Right ventricle myocardium inferior (tissue), 1 donor: Measurements from ENCODE around the gene DLGAP4. TPM values are rescaled to one million over a fixed set of nuclear protein-coding genes. Genes with fewer than 3 reads are reported as not detected.

Source experiments
- ATAC-seq: fragments of 200-7000 bp; cut with Tn5 transposase; one replicate; pipeline ENCODE4 v1.9.1; 2020; ENCODE audit warnings: mild to moderate bottlenecking, moderate library complexity
- DNase-seq: peaks from one replicate; pipeline ENCODE4 v3.0.0; 2021; ENCODE audit errors: missing footprints
- intact Hi-C: fragments of 100-400 bp; cut with DNase I; formaldehyde crosslinking; loops from one replicate; pipeline ENCODE4 v1.11.0; 2022
- total RNA-seq: library from RNA; stranded (reverse); fragmentation: NEBNext Ultra II Directional; extraction: Animal tissue kit (Norgen Biotek cat#: 25700); gene quantifications from one replicate; pipeline ENCODE4 v1.2.1, GENCODE V29; 2021
- donor health status: DM: no; HTN: yes; CAD: no; lungs with severe emphysema.

The DLGAP4 gene
- total RNA-seq, 1 donor from 2014 or later = 46.3 TPM

DNA sequence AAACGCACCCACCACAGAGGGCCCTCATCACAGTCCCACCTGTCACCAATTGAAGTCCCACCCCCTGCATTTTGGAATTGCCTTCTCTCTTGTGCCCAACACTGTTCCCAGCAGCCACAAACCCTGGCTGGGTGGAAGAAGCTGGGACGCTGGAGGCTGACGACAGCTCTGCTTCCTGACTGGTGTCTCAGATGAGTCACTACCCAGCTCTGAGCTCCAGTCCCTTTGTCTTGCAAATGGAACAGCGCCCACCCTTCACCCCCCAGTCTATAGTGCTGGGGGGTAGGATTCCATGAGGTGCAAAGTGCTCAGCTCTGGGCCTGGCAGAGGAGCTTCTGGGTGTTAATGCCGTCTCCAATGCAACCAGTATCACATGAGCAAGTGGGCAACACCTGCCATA, 85.3 kb downstream of the DLGAP4 start:
- intact Hi-C loops = no loop called here
- ATAC-seq (no peak), DNase-seq (no peak)

- intact Hi-C loops = no loop called here
- DNase-seq = no peak
- no peak for ATAC-seq
Observed at GRCh38 chr20:36391955-36392354, 85.8 kb downstream of the DLGAP4 start.

GRCh38 chr20:36392989-36393388, 86.8 kb downstream of the DLGAP4 start:
- intact Hi-C loops = no loop called here
- no peak for ATAC-seq
- DNase-seq = no peak

DNA sequence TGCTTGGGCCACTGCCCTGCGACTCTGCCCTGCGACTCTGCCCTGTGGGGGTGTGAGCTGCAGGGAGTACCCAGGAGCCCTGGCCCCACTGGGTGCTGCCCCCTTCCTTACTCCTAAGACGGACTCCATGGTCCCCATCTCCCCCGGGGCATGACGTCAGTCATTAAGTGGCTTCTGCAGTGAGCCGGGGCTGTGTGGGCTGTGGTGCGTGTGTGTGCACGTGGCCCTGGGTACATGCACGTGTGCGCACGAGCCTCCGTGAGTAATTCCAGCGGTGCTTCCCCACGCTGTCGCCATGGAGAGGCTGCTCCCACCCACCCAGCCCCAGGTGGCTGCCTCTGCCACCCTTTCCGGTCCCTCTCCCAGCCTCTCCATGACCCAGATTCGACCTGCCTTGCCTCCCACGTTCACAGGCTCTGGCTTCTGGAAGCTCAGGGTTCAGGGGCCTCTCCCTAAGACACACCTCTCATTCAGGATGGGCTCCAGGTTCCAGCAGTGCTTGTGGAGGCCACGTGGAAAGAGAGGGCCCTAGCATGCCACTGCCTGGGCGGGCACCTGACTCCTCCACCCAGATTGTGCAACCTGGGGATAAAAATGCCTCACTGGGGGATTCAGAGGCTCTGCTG, 88.3 kb downstream of the DLGAP4 start:
- intact Hi-C loops = no loop called here
- ATAC-seq = no peak
- no peak for DNase-seq

- intact Hi-C loops = no loop called here
- ATAC-seq (no peak), DNase-seq (no peak)
Observed at GRCh38 chr20:36396340-36396739, 90.2 kb downstream of the DLGAP4 start.

DNA sequence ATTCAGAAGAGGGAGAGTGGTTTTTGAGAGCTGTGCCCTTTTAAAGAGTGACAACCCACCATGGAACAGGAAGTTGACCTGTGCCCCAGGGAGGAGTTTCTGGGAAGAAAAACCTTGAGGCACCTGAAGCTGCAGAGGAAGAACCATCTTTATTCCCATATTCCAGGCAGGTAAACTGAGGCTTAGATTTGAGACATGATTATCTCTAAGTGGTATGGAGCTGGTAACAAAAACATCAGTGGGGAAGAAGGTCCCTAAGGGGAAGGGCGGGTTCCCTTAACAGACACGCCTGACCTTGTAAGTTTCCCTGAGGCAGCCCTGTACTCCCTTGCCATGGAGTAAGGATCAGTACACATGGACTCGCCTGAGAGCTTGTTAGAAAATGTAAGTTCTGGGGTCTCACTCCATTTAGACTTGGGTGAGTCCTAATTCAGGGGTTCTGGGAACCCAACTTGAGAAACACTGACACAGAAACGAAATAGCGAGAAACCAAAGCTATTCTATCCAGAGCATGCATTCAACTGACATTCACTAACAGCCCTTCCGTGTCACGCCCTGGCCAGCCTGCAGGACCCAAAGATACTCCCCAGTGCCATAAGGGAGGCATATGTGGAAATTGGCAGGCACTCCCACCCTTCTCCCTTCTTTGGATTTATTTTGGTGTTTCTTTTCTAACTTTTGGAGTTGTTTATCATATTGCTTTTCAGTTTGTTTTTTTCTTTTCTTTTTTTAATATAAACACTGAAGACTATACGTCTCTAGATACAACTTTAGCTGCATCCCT, 90.9 kb downstream of the DLGAP4 start:
- DNase-seq (no peak), ATAC-seq (no peak)
- intact Hi-C loops = no loop called here

DNA sequence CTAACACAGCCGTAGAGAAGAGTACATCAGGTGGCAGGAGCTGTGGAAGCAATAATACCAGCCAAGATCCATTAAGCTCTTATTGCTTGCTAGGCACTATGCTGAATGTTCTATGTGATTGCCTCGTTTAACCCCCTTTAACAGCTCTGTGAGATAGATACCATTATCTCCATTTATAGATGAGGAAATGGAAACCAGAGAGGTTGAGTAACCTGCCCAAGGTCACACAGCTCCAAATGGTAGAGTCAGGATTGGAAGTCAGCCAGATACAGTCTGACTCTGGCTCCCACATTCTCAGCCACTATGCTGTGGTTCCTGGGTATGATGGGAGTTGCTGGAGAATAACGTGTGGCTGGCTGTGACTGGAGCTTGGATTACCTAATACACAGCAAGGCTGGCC, 92.4 kb downstream of the DLGAP4 start:
- no peak for ATAC-seq
- intact Hi-C loops = no loop called here
- DNase-seq = no peak

DNA sequence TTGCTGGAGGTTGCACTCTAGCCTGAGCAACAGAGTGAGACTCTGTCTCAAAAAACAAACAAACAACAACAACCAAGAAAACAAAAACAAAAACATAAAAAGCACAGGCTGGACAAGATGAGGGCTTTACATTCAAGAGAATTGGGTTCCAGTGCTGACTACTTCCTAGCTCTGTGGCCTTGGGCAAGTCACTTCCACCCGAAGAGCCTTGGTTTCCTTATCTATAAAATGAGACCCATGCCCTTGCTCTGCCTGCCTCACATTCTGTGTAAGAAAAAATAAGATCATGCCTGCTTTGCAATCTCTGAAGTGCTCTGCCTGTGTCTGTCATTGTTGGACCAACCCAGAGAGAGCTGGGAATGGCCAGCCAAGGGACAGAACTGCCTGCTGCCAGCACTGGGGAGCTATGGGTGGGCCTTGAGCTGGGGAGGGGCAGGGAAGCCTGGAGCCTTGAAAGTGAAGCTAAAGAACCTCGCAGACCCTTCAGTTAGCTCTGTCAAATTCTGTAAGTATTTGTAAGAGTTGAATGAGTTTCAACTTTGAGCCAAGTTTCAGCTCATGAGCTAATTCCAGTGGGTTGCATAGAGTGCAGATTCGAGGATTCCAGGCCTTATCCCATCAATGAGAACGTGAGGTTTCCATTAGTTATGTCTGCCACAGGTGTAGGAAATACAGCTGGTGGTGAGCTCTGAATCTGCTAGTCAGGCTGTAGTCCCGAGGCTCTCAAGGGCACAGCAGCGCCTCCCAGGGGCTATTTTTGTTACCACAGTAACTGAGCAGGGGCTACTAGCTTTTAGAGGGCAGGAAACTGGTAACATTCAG, 93.2 kb downstream of the DLGAP4 start:
- DNase-seq (no peak), ATAC-seq (no peak)
- intact Hi-C loops = no loop called here

DNA sequence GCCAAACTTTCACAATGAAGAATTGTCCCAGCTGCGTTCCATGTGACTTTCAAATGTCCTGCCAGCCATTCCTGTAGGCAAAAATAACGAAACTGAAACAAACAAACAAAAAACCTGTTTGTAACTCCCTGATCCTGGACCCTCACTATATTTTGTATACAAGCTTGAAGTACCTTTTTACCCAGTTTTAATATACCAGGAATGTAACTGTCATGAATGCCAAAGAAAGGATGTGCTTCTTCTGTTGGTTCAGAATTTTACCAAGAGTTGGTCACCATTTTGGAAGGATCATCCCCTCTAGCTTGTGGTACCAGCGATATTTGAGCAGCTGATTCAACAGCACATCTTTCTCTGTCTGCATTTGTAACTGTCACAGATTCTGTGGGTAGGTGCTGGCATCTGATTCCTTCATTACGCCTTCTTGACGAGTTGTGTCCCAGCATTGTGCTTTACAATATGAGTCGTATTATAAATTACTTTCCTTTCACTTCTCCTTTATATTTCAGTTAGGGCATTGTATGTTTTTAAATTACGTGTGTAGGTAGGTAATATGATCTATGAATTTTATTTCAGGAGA, 93.9 kb downstream of the DLGAP4 start:
- no peak for DNase-seq
- intact Hi-C loops = no loop called here
- ATAC-seq = no peak

GRCh38 chr20:36400909-36401735, 95.0 kb downstream of the DLGAP4 start:
- ATAC-seq = no peak
- intact Hi-C loops = no loop called here
- DNase-seq = no peak

DNA sequence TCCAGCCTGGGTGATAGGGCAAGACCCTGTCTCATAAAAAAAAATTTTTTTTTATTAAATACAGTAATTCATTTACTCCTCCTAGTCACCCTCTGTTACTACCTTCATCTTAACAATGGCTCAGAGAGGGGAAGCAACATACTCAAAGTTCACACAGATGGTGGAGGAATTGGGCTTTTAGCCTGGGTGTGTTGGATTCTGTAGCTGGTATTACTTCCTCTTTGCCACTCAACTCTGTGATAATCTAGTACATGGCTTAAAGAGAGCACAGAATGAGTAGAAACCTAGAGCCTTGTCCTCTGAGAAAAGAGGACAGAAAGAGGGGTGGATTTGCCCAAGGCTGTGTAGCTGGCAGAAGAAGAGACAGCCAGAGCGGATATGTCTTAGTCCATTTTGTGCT, 96.6 kb downstream of the DLGAP4 start:
- intact Hi-C loops = no loop called here
- ATAC-seq (no peak), DNase-seq (no peak)

DNA sequence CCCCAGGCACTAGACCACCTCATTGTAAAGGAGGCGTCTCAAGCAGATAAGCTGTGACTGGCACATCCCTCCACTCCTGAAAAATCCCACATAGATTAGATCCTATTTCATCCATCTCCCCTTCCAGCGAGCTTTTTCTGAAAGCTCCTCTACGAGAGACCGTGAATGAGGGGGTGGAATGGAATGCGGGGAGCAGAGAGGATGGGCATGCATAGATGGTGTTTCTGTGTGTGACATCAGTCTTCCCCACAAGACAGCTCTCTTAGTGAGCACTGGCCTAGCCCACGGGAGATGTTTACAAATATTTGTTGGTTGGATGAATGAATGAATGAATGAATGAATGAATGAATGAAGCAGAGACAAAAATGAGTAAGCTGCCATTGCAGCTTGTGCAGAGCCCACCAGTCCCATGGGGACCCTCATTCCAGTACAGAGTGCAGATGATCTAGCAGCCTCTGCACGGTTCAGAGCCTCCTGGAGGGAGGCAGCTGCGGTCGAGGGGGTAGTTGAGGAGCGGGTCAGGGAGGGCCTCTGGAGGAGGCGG, 98.4 kb downstream of the DLGAP4 start:
- intact Hi-C loops = no loop called here
- ATAC-seq (no peak), DNase-seq (no peak)

GRCh38 chr20:36405255-36405654, 99.1 kb downstream of the DLGAP4 start:
- no peak for ATAC-seq
- intact Hi-C loops = no loop called here

DNA sequence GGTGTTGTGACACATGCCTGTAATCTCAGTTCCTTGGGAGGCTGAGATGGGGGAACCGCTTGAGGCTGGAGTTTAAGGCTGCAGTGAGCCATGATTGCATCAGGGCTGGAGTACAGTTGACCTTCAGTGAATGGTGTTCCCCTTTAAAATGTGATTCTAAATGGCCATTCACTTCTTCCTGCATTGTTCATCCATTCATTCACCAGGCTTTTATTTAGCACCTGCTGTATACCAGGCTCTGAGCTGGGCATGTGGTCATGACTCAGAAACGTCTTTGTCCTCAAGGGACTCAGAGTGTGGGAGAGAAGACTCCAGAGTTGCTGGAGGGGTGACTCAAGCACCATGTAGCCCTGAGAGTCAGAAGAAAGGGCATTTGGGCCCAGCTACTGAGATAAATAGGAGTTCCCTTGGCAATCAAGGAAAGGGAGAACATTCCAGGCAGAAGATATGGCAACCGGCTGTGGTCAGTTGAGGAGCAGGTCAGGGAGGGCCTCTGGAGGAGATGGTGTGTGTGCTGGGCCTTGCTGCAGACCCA, 101.1 kb downstream of the DLGAP4 start:
- intact Hi-C loops = no loop called here
- no peak for ATAC-seq
- no peak for DNase-seq

More at GRCh38 chr20:36405255-36405654, 99.1 kb downstream of the DLGAP4 start:
- no peak for DNase-seq

DNA sequence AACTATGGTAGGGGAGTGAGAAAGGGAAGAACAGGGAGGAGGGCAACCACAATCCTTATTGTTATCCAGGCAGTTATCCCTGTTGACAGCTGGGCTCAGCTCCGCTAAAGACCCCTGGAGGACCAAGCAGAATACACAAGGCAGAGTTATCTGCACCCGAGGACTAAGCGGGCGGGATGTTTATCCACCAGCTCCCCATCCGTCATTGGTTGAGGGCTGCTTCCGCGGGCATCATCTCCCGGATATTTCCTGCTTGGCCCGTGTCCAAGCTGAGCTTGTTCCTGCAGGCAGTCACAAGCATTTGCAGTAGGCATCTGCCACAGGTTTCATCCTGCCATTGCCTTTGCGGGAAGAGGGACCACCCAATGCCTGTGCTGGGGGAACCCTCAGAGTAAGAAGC, 102.1 kb downstream of the DLGAP4 start:
- no peak for DNase-seq
- ATAC-seq = no peak
- intact Hi-C loops = no loop called here

DNA sequence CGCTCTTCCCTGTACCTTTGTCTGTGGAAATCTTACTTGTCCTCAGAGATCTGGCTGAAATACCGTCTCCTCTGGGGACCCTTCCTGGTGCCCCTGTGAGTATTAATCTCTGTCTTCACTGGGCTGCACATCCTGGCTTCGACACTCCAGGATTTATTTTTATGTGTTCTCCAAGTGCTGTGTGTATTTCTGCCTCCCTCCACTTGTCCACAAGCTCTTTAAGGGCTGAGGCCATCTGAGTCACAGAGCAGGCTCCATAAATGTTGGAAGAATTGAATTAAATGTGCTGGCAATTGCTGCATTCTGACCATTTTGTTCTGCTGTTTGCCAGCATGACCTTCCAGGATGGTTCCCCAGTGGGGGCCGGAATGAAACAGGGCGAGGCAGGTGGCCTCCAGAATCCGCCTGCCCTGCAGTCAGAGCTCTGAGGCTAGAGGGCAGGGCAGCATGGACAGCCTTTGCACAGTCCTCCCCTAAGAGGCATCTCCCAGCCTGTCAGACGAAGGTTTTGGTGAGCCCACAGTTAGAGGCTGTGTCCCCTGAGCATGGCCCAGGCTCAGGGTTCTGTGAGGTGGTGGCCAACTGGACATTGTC, 105.8 kb downstream of the DLGAP4 start:
- ATAC-seq (no peak), DNase-seq (no peak)
- intact Hi-C loops = no loop called here

DNA sequence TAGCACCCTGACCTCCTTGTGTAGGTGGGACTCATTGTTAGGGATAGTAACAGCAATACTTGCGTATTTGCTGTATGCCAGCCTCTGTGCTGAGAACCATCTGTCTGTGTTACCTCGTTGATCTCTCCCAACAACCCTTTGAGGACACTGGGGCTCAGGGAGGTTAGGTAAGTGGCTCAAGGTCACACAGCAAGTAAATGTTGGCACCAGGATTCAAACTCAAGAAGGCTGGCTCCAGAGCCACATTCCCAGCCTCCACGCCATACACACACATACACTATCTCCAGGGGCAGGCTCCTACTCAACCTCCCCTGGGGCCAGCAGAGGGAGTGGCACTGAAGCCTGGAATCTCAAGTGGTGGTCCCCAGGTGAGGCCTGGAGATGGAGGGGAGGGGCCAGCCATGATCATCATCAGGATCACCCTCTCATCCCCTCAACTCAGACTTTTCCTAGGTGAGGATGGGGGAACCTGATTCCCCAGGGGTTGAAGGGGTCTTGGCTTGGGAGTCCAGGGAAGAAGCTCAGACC, 109.4 kb downstream of the DLGAP4 start:
- intact Hi-C loops = no loop called here
- no peak for DNase-seq
- ATAC-seq = no peak

DNA sequence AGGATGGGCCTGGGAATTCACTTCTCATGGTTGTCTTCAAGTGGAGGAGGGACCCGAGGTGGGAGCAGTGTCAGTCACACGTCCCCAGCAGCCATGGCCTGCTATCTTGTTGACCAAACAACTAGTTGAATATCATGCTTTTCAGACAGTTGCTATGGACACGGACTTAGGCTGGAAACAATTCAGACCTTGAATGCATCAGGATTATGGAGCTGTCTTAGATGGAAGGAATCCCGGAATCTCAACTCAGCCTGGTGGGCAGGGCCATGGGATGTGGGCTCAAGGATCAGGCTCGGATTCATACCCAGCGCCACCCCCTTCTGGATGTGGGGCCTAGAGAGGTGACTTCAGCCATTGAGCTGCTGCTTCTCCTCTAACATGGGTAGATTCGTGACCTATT, 112.6 kb downstream of the DLGAP4 start:
- no peak for DNase-seq
- ATAC-seq = no peak
- intact Hi-C loops = no loop called here
